Measurements from ENCODE around the gene SPSB2.

DNA sequence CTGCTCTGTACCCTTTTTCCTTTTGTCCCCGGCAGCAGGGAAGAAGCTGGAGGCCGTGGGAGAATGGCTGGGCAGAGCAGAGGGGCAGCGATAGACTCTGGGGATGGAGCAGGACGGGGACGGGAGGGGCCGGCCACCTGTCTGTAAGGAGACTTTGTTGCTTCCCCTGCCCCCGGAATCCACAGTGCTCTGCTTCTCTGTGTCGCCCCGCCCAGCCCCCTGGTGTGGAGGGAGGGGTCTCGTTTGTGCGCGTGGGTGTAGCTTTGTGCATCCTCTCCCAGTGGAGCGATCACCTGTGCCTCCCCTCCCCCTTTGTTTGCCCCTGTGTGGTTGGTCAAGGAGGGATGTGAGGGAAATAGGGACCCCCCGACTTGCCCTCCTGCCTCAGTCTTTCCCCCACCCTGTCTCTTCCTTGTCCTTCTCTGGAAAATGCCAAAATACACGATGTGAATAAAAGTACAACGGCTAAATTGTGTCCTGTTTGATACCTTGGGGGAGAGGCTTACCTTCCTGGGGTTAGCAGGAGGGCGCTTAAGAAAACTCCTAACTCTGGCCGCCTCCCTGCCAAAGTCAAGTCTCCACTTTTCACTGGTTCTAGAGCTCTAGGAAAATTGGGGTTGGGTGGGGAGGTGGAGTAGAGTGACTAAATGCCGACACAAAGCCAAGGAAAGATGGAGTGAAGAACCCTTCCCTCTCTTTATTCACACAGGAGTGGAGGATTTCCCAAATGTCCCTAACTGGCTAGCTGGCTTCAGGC, 6.8 kb downstream of the SPSB2 start:
- TF ChIP-seq CTCF (conservative IDR thresholded peaks at IDR 0.05) (no peak), ZFX (IDR thresholded peaks at IDR 0.05) (no peak)

All from C4-2B (cell line).